ENCODE data around the gene DUS1L. TPM values are rescaled to one million over a fixed set of nuclear protein-coding genes. Genes with fewer than 3 reads are reported as not detected.

The DUS1L gene
- total and polyA plus RNA-seq, 8 donors: 63.2 to 286 (median 116) TPM

GRCh38 chr17:82033359-82034085 lies 32.1 kb downstream of the DUS1L start:
- Histone ChIP-seq H3K27ac (no peak overlapping the region), H3K4me1 (peaks cover 32 to 63% (median 55%) of the 10 kb centered on the region in 4 donors), H3K4me3 (no peak overlapping the region), H3K27me3 (peaks cover 0 to 14% (median 8%) of the 10 kb centered on the region in 3 donors), H3K36me3 (peaks cover 0 to 15% (median 7%) of the 10 kb centered on the region in 4 donors), H3K9me3 (no peaks in the 10 kb centered on the region)
- intact Hi-C loops (cut with DNase I; ENCODE audit: low total_unique reads): no loop called here
- DNase-seq: no peak
- WGBS, 5 donors: 81 to 92% (median 89%) methylated on average over 17 to 38 of the region's 38 CpGs
- TF ChIP-seq CTCF (IDR thresholded peaks at IDR 0.05) (no peak), EP300 (IDR thresholded peaks at IDR 0.05) (no peak), POLR2AphosphoS5 (IDR thresholded peaks at IDR 0.05) (no peak), POLR2A (IDR thresholded peaks at IDR 0.05) (no peak)

- TF ChIP-seq POLR2AphosphoS5 (IDR thresholded peaks at IDR 0.05): no peak
- TF ChIP-seq POLR2A (IDR thresholded peaks at IDR 0.05): no peak
- no peak for TF ChIP-seq CTCF (IDR thresholded peaks at IDR 0.05)
- TF ChIP-seq EP300 (IDR thresholded peaks at IDR 0.05): no peak
- intact Hi-C loops (cut with DNase I; ENCODE audit: low total_unique reads): no loop called here
- peak overlapping the region; percentile 29 to 71 (median 48) for H3K4me3 ChIP-seq
Observed at GRCh38 chr17:82031885-82032627, 33.5 kb downstream of the DUS1L start.

GRCh38 chr17:82031303-82031884 lies 34.2 kb downstream of the DUS1L start, which contains the start of gene RAC3:
TSS of gene RAC3 (plus strand) at chr17:82031678. CDS start at chr17:82031762, 84 bp downstream.
- Histone ChIP-seq H3K9me3 (no peaks in the 10 kb centered on the region), H3K4me3 (peak within 1 kb of the TSS; percentile 45 to 71 (median 60)), H3K27ac (peak within 1 kb of the TSS; percentile 73 to 87 (median 81)), H3K36me3 (peaks cover 0 to 25% (median 20%) of the 10 kb centered on the region in 4 donors), H3K27me3 (peaks cover 0 to 14% (median 8%) of the 10 kb centered on the region in 3 donors), H3K4me1 (peaks cover 26 to 49% (median 38%) of the 10 kb centered on the region in 4 donors)
- TF ChIP-seq POLR2AphosphoS5 (IDR thresholded peaks at IDR 0.05) (no peak), EP300 (IDR thresholded peaks at IDR 0.05) (no peak), POLR2A (IDR thresholded peaks at IDR 0.05) (no peak), CTCF (IDR thresholded peaks at IDR 0.05) (no peak)
- WGBS, 5 donors: 0% methylated on average over 12 to 87 of the region's 96 CpGs; no CpG with 5 or more reads in 2 of the 5 donors
- DNase-seq: peak in 1 of 2 donors; percentile 83
- intact Hi-C loops (cut with DNase I; ENCODE audit: low total_unique reads): no loop called here

More at GRCh38 chr17:82031885-82032627, 33.5 kb downstream of the DUS1L start:
- H3K9me3 ChIP-seq: no peaks in the 10 kb centered on the region
- DNase-seq: peak; percentile 74 to 83
- H3K4me1 ChIP-seq: peaks cover 32 to 56% (median 45%) of the 10 kb centered on the region in 4 donors
- H3K36me3 ChIP-seq: peaks cover 0 to 21% (median 16%) of the 10 kb centered on the region in 4 donors
- peaks cover 0 to 14% (median 8%) of the 10 kb centered on the region in 3 donors for H3K27me3 ChIP-seq
- 11 to 42% (median 11%) methylated on average over 4 to 57 of the region's 59 CpGs for WGBS, 5 donors
- H3K27ac ChIP-seq: peak overlapping the region in 3 of 5 donors; percentile 3 to 81 (median 52)

Measured in stomach (tissue), 9 donors.